ENCODE measurements around the gene MAP2K3. TPM values are rescaled to one million over a fixed set of nuclear protein-coding genes. Genes with fewer than 3 reads are reported as not detected.

Gene MAP2K3
- total and polyA plus RNA-seq, 2 donors (not counting 3 experiments of a cell fraction or from before 2014, with no cell fraction given), result 15.3 to 36.3 TPM

- H2AFZ ChIP-seq (ENCODE audit: low read depth, low read length), result no peak overlapping the region
- no peaks in the 10 kb centered on the region for H3K9me1 ChIP-seq (replicated peaks; ENCODE audit: control insufficient read depth, extremely low read depth, insufficient read depth, low read length)
- ChIA-PET POLR2A (no interaction called here), CTCF (interaction anchor here (1.4 to 1.7 kb wide), 2 partner anchors 11 to 242 kb away, joined by 3 to 7 read pairs; no protein-coding TSS in a partner anchor)
- FAIRE-seq, result no peak
- BruUV-seq (replicated peaks), result no TSS peak
- dilution Hi-C loops (cut with MboI; ENCODE audit: extremely low pct_ligation_motif_present, low sequenced_read_pairs) (no loop called here), intact Hi-C loops (cut with micrococcal nuclease) (no loop called here)
- no peak overlapping the region for H3K9ac ChIP-seq (replicated peaks; ENCODE audit: extremely low read depth, insufficient read depth, low read length)
- TF ChIP-seq EZH2 (IDR thresholded peaks at IDR 0.05; ENCODE audit: borderline replicate concordance, low read depth, low read length, severe bottlenecking), result no peak
- TF ChIP-seq FOS (IDR thresholded peaks at IDR 0.05; ENCODE audit: borderline replicate concordance, insufficient read depth, low read length), result no peak
- no peak for TF ChIP-seq JUN (IDR thresholded peaks at IDR 0.05; ENCODE audit: borderline replicate concordance, insufficient read depth, insufficient read length, low read depth)
- no peak overlapping the region for H3K4me2 ChIP-seq (ENCODE audit: insufficient read depth, low read length)
- no peak overlapping the region for H3K27ac ChIP-seq (ENCODE audit: insufficient read depth, low read depth, low read length)
- H3K27me3 ChIP-seq (ENCODE audit: control insufficient read depth in 2 of 2, insufficient read depth in 2 of 2, low read length in 2 of 2), result peaks cover 2% of the 10 kb centered on the region in 2 experiments
- no peak overlapping the region for H3K4me3 ChIP-seq (replicated peaks in 1 of 3; ENCODE audit: insufficient read depth in 1 of 3, low read depth in 1 of 3, low read length in 3 of 3)
- no peaks in the 10 kb centered on the region for H4K20me1 ChIP-seq (replicated peaks; ENCODE audit: control insufficient read depth, extremely low read depth, insufficient read depth, low read length)
- no peaks in the 10 kb centered on the region for H3K79me2 ChIP-seq (ENCODE audit: control insufficient read depth, insufficient read depth, low read length)
- no peak for DNase-seq (ENCODE audit: low read depth, low spot score)
- no peaks in the 10 kb centered on the region for H3K9me3 ChIP-seq (replicated peaks; ENCODE audit: control insufficient read depth, insufficient read depth, low read length)
- H3K4me1 ChIP-seq (ENCODE audit: control insufficient read depth, extremely low read depth, insufficient read depth, low read length), result no peaks in the 10 kb centered on the region
- no peaks in the 10 kb centered on the region for H3K36me3 ChIP-seq (ENCODE audit: control insufficient read depth in 2 of 2, extremely low read depth in 1 of 2, insufficient read depth in 2 of 2, low read length in 2 of 2)
These were observed 15.1 kb upstream of the MAP2K3 start for GRCh38 chr17:21269394-21269793.

- Histone ChIP-seq H3K27ac (ENCODE audit: insufficient read depth, low read depth, low read length) (no peak overlapping the region), H2AFZ (ENCODE audit: low read depth, low read length) (no peak overlapping the region), H3K27me3 (ENCODE audit: control insufficient read depth in 2 of 2, insufficient read depth in 2 of 2, low read length in 2 of 2) (no peaks in the 10 kb centered on the region), H3K79me2 (ENCODE audit: control insufficient read depth, insufficient read depth, low read length) (no peaks in the 10 kb centered on the region), H3K9ac (replicated peaks; ENCODE audit: extremely low read depth, insufficient read depth, low read length) (no peak overlapping the region), H3K4me2 (ENCODE audit: insufficient read depth, low read length) (no peak overlapping the region), H3K9me3 (replicated peaks; ENCODE audit: control insufficient read depth, insufficient read depth, low read length) (no peaks in the 10 kb centered on the region), H4K20me1 (replicated peaks; ENCODE audit: control insufficient read depth, extremely low read depth, insufficient read depth, low read length) (no peaks in the 10 kb centered on the region), H3K4me1 (ENCODE audit: control insufficient read depth, extremely low read depth, insufficient read depth, low read length) (peaks cover 11% of the 10 kb centered on the region), H3K9me1 (replicated peaks; ENCODE audit: control insufficient read depth, extremely low read depth, insufficient read depth, low read length) (no peaks in the 10 kb centered on the region), H3K4me3 (replicated peaks in 1 of 3; ENCODE audit: insufficient read depth in 1 of 3, low read depth in 1 of 3, low read length in 3 of 3) (no peak overlapping the region), H3K36me3 (ENCODE audit: control insufficient read depth in 2 of 2, extremely low read depth in 1 of 2, insufficient read depth in 2 of 2, low read length in 2 of 2) (no peaks in the 10 kb centered on the region)
- ChIA-PET POLR2A (no interaction called here), CTCF (no interaction called here)
- TF ChIP-seq GATA2 (IDR thresholded peaks at IDR 0.05; ENCODE audit: insufficient read depth, insufficient read length, low read depth, low read length) (no peak), CTCF (IDR thresholded peaks at IDR 0.05; ENCODE audit: extremely low read depth in 1 of 2, insufficient read depth in 1 of 2, low read depth in 1 of 2, low read length in 2 of 2) (no peak), JUN (IDR thresholded peaks at IDR 0.05; ENCODE audit: borderline replicate concordance, insufficient read depth, insufficient read length, low read depth) (no peak), FOS (IDR thresholded peaks at IDR 0.05; ENCODE audit: borderline replicate concordance, insufficient read depth, low read length) (no peak), MYC (IDR thresholded peaks at IDR 0.05; ENCODE audit: low read depth, low read length) (no peak), EZH2 (IDR thresholded peaks at IDR 0.05; ENCODE audit: borderline replicate concordance, low read depth, low read length, severe bottlenecking) (no peak), POLR2A (IDR thresholded peaks at IDR 0.05; ENCODE audit: low read depth, low read length) (no peak), MAX (IDR thresholded peaks at IDR 0.05; ENCODE audit: insufficient read depth, insufficient read length) (no peak), POLR2AphosphoS5 (IDR thresholded peaks at IDR 0.05; ENCODE audit: insufficient read depth, low read depth, low read length) (no peak)
- dilution Hi-C loops (cut with MboI; ENCODE audit: extremely low pct_ligation_motif_present, low sequenced_read_pairs) (no loop called here), intact Hi-C loops (cut with micrococcal nuclease) (no loop called here)
- FAIRE-seq (no peak), DNase-seq (ENCODE audit: low read depth, low spot score) (no peak)
- BruUV-seq (replicated peaks), result no TSS peak
These were observed 12.9 kb upstream of the MAP2K3 start for GRCh38 chr17:21271454-21272183.

Measured in endothelial cell of umbilical vein (primary cell).